ENCODE measurements around the gene ALOX12.
"Not testable (repeated sequence)": the region's sequence is repeated elsewhere in the genome, so short reads cannot be mapped to it uniquely, and the experiment has no call there.

DNA sequence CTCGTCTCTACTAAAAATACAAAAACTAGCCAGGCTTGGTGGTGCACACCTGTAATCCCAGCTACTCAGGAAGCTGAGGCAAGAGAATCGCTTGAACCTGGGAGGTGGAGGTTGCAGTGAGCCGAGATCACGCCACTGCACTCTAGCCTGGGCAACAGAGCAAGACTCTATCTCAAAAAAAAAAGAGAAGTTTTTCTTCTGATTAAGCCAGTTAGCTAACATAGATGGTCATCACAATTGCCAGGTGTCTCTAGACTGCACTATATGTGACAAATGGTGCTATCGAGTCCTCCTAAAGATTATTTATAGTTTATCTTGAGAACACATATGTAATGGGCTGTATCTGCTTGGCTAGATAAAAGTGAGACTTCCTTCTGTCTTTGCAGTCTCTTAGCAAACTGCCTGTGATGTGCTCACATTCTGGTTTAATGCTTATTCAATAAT, 2.2 kb upstream of the ALOX12 start:
- TF ChIP-seq, protein P1, sequence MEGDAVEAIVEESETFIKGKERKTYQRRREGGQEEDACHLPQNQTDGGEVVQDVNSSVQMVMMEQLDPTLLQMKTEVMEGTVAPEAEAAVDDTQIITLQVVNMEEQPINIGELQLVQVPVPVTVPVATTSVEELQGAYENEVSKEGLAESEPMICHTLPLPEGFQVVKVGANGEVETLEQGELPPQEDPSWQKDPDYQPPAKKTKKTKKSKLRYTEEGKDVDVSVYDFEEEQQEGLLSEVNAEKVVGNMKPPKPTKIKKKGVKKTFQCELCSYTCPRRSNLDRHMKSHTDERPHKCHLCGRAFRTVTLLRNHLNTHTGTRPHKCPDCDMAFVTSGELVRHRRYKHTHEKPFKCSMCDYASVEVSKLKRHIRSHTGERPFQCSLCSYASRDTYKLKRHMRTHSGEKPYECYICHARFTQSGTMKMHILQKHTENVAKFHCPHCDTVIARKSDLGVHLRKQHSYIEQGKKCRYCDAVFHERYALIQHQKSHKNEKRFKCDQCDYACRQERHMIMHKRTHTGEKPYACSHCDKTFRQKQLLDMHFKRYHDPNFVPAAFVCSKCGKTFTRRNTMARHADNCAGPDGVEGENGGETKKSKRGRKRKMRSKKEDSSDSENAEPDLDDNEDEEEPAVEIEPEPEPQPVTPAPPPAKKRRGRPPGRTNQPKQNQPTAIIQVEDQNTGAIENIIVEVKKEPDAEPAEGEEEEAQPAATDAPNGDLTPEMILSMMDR (IDR thresholded peaks at IDR 0.05) = not testable (repeated sequence)
- not testable (repeated sequence) for TF ChIP-seq EZH2, EZH2phosphoT487 (IDR thresholded peaks at IDR 0.05)
